Breast epithelium (tissue), 4 donors: ENCODE measurements around the gene CALCOCO2. TPM values are rescaled to one million over a fixed set of nuclear protein-coding genes. Genes with fewer than 3 reads are reported as not detected.
A peak's percentile ranks its signal among the peaks of the same experiment; 100 is the strongest.

Experiments
- DNase-seq, 2 donors: peaks; one replicate each; pipeline ENCODE4 v3.0.0-alpha.2; 2019; ENCODE audit warnings: low spot score in 2 of 2
- H3K27ac ChIP-seq, 2 donors: fragments of 200-600 bp; sonication (generic) in 1 of 2; one replicate each; pipeline ENCODE4 v1.5.1; 2016 to 2019; ENCODE audit warnings: mild to moderate bottlenecking in 1 of 2
- H3K27me3 ChIP-seq, 2 donors: fragments of 200-600 bp; sonication (generic) in 1 of 2; one replicate each; pipeline versions ENCODE4 v1.5.1 to v1.6.0; 2017 to 2019; ENCODE audit warnings: control low read depth in 1 of 2, mild to moderate bottlenecking in 1 of 2
- H3K36me3 ChIP-seq: fragments of 200-600 bp; one replicate; pipeline ENCODE4 v1.5.1; 2019
- H3K4me1 ChIP-seq, 2 donors: fragments of 200-600 bp; sonication (generic); one replicate each; pipeline ENCODE4 v1.5.1; 2016 to 2019; ENCODE audit warnings: control low read depth in 1 of 2
- H3K4me3 ChIP-seq, 3 donors: fragments of 200-600 bp; sonication (generic); 1 replicate in 2 of 3; 2 replicates in 1 of 3; pipeline ENCODE4 v1.5.1; 2016 to 2019; ENCODE audit warnings: mild to moderate bottlenecking in 3 of 3, moderate library complexity in 2 of 3
- H3K9me3 ChIP-seq, 2 donors: fragments of 200-600 bp; sonication (generic) in 1 of 2; one replicate each; pipeline ENCODE4 v1.5.1; 2016 to 2019; ENCODE audit warnings: control low read depth in 1 of 2
- POLR2A ChIP-seq: fragments of 450-650 bp; IDR thresholded peaks from one replicate; pipeline ENCODE4 v1.6.1; 2016; ENCODE audit warnings: antibody characterized with exemption, mild to moderate bottlenecking, moderate library complexity
- POLR2AphosphoS5 ChIP-seq, 3 donors: sonication (generic); formaldehyde crosslinking; IDR thresholded peaks; one replicate each; pipeline ENCODE4 v1.6.1; 2017; ENCODE audit warnings: antibody characterized with exemption in 3 of 3
- intact Hi-C: fragments of 100-400 bp; cut with DNase I; formaldehyde crosslinking; loops from one replicate; pipeline ENCODE4 v1.15.1; 2023; ENCODE audit warnings: low total_unique reads
- total RNA-seq, 3 donors: library from RNA; depleted of rRNA; stranded (reverse); fragments of >200 nt; gene quantifications; one replicate each; pipeline ENCODE4 v1.1.0, GENCODE V29; 2016
- TF ChIP-seq, protein P1 (sequence below), 3 donors: fragments of 450-650 bp; IDR thresholded peaks; one replicate each; pipeline ENCODE4 v1.5.1; 2016 to 2017; ENCODE audit warnings: antibody characterized with exemption in 3 of 3, mild to moderate bottlenecking in 3 of 3, moderate library complexity in 3 of 3

The CALCOCO2 gene
- total RNA-seq, 3 donors from 2014 or later = 134 to 262 (median 146) TPM

DNA sequence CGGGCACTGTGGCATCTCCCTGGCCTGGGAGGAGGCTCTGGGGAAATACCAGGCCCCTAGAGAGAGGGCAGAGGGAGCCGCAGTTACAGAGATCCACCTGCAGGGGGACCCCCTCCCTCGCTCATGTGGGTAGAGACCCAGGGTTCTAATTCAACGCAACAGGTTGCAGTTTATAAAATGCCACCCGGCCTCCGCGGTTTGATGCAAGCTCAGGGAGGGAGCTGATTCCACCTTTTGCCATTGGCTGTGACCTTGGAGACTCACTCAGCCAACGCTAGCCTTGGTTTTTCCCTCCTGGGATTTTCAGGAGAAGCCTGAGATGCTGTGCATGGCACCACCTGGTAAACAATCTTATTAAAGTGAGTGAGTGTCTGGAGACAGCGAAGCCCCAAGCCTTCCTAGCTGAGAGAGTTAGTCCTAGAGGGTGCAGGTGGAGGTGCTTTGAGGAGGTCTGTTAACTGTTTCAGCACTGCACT, 25.9 kb upstream of the CALCOCO2 start:
- no peak overlapping the region for H3K4me3 ChIP-seq
- intact Hi-C loops = no loop called here

DNA sequence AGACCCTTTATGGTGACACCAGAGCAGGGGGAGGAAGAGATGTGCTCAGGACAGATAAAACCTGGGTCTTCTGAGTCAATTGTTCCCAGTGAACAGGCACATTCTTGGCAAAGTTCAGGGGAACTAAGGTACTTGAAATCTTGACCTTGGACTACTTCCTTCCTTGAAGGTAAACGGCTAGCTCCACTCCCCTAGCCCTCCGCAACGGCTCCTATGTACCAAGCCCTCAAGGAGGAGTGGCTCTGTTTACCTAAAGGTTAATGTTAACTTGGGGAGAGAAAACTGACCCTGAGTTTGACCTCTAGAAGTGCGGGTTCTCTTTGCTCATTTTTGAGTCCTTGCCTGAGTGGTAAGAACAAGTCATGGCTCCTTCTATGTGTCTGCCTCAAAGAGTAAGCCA, 21.7 kb upstream of the CALCOCO2 start:
- TF ChIP-seq POLR2AphosphoS5 (IDR thresholded peaks at IDR 0.05) = no peak
- H3K36me3 ChIP-seq = no peaks in the 10 kb centered on the region
- intact Hi-C loops = no loop called here
- no peak overlapping the region for H3K4me3 ChIP-seq
- DNase-seq = no peak
- no peaks in the 10 kb centered on the region for H3K4me1 ChIP-seq
- no peaks in the 10 kb centered on the region for H3K9me3 ChIP-seq
- peaks cover 0 to 9% of the 10 kb centered on the region in 2 donors for H3K27me3 ChIP-seq
- H3K27ac ChIP-seq = no peak overlapping the region

More for the DNA sequence above, 25.9 kb upstream of the CALCOCO2 start:
- Histone ChIP-seq H3K4me1 (no peaks in the 10 kb centered on the region), H3K36me3 (no peaks in the 10 kb centered on the region), H3K9me3 (no peaks in the 10 kb centered on the region), H3K27ac (no peak overlapping the region), H3K27me3 (peaks cover 0 to 4% of the 10 kb centered on the region in 2 donors)
- TF ChIP-seq, protein P1, sequence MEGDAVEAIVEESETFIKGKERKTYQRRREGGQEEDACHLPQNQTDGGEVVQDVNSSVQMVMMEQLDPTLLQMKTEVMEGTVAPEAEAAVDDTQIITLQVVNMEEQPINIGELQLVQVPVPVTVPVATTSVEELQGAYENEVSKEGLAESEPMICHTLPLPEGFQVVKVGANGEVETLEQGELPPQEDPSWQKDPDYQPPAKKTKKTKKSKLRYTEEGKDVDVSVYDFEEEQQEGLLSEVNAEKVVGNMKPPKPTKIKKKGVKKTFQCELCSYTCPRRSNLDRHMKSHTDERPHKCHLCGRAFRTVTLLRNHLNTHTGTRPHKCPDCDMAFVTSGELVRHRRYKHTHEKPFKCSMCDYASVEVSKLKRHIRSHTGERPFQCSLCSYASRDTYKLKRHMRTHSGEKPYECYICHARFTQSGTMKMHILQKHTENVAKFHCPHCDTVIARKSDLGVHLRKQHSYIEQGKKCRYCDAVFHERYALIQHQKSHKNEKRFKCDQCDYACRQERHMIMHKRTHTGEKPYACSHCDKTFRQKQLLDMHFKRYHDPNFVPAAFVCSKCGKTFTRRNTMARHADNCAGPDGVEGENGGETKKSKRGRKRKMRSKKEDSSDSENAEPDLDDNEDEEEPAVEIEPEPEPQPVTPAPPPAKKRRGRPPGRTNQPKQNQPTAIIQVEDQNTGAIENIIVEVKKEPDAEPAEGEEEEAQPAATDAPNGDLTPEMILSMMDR (IDR thresholded peaks at IDR 0.05) = peak; percentile 82 to 95 (median 84)
- TF ChIP-seq POLR2A = no peak
- no peak for TF ChIP-seq POLR2AphosphoS5 (IDR thresholded peaks at IDR 0.05)
- peak; percentile 29 to 63 for DNase-seq

DNA sequence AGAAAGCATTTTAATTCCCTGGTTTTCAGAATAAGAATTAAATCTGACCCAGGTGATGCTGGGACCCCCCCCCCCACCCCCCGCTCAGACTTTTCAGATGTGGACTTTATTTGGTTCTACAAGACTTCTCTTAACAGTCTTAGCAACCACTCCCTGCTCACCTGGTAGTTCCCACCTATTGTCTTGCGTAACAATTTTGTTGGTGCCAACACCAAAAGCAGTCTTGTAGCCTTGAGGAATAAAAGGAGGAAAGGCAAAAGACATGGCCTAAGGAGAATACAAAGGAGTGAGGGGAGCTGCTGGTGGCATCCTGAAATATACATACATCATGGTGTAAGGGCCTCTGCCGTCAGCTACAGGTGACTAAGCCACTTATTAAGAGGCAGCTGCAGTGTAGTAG, 18.8 kb upstream of the CALCOCO2 start:
- no peak for DNase-seq
- Histone ChIP-seq H3K4me3 (no peak overlapping the region), H3K36me3 (no peaks in the 10 kb centered on the region), H3K27me3 (peaks cover 0 to 5% of the 10 kb centered on the region in 2 donors), H3K27ac (no peak overlapping the region), H3K9me3 (no peaks in the 10 kb centered on the region), H3K4me1 (no peaks in the 10 kb centered on the region)
- intact Hi-C loops = loop anchor here (5.0 kb wide), 1 partner anchor 65 kb away; no protein-coding TSS in a partner anchor
- TF ChIP-seq POLR2AphosphoS5 (IDR thresholded peaks at IDR 0.05) = no peak
- no peak for TF ChIP-seq POLR2A
- TF ChIP-seq, protein P1 (IDR thresholded peaks at IDR 0.05) = no peak

DNA sequence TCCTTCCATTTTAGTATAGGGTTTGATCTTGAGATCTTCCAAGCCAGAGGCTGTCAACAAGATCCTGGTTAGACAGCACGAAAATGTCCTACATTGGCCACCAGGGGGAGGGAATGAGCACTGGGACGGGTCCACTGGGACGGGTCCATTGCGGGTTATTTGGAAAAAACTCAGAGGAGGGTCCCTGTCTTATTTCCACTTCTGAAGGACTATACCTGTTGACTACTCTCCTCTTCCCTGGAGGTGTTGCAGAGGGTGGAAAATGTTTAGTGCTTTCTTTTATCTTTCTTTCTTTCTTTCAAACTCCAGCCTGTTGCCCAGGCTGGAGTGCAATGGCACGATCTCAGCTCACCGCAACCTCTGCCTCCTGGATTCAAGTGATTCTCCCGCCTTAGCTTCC, 16.3 kb upstream of the CALCOCO2 start:
- no peaks in the 10 kb centered on the region for H3K36me3 ChIP-seq
- H3K27me3 ChIP-seq = peaks cover 0 to 5% of the 10 kb centered on the region in 2 donors
- intact Hi-C loops = loop anchor here (5.0 kb wide), 1 partner anchor 63 kb away; no protein-coding TSS in a partner anchor
- no peaks in the 10 kb centered on the region for H3K4me1 ChIP-seq
- no peak overlapping the region for H3K27ac ChIP-seq
- H3K9me3 ChIP-seq = no peaks in the 10 kb centered on the region
- H3K4me3 ChIP-seq = no peak overlapping the region
- no peak for DNase-seq
- no peak for TF ChIP-seq POLR2A
- no peak for TF ChIP-seq POLR2AphosphoS5 (IDR thresholded peaks at IDR 0.05)
- TF ChIP-seq, protein P1 (IDR thresholded peaks at IDR 0.05) = peak; percentile 56 to 71 (median 71)

DNA sequence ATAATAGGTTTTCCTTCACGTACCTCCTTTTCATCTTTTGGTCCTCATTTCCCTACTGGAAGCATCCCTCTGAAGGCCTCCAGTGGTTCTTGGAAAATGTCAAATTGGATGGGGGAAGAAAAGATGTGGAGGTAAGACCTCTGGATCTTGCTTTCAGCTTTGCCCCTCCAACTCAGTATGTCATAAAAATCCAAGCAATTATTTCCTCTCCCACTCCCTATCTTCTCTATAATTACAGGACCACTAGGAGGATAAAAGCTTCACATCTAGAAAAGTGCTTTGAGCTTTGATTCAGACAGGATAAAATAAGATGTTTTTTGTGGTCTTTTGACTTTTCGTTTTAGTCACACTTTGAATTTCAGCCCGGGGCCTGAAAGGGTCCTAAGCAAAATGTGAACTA, 15.5 kb upstream of the CALCOCO2 start:
- Histone ChIP-seq H3K27ac (no peak overlapping the region), H3K36me3 (no peaks in the 10 kb centered on the region), H3K4me1 (no peaks in the 10 kb centered on the region), H3K4me3 (no peak overlapping the region), H3K27me3 (peaks cover 0 to 5% of the 10 kb centered on the region in 2 donors), H3K9me3 (no peaks in the 10 kb centered on the region)
- DNase-seq = no peak
- no peak for TF ChIP-seq POLR2AphosphoS5 (IDR thresholded peaks at IDR 0.05)
- TF ChIP-seq, protein P1 (IDR thresholded peaks at IDR 0.05) = no peak
- TF ChIP-seq POLR2A = no peak
- intact Hi-C loops = no loop called here

DNA sequence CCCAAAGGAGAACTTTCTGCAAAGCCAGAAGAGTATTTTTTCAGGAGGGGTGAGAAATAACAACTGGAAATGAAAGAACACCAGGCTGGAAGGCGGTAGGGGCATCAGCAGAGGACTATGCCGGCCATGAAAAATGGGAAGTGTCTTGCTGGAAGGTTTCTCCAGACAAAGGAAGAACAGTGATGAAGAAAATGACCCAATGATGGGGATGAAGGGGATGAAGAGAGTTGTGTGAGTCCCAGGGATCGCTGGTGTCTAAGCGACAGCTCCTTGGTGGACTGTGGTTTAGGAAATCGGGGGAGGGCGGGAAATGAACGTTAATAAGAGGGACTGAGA, 14.4 kb upstream of the CALCOCO2 start:
- intact Hi-C loops = no loop called here
- Histone ChIP-seq H3K27ac (no peak overlapping the region), H3K9me3 (no peaks in the 10 kb centered on the region), H3K27me3 (peaks cover 0 to 5% of the 10 kb centered on the region in 2 donors), H3K36me3 (no peaks in the 10 kb centered on the region), H3K4me1 (no peaks in the 10 kb centered on the region), H3K4me3 (peak overlapping the region; percentile 33 to 65 (median 47))
- TF ChIP-seq POLR2AphosphoS5 (IDR thresholded peaks at IDR 0.05) (no peak), POLR2A (no peak)
- TF ChIP-seq, protein P1 (IDR thresholded peaks at IDR 0.05) = no peak
- no peak for DNase-seq
